Omental fat pad (tissue), 4 donors: ENCODE measurements around the gene AP1M1. TPM values are rescaled to one million over a fixed set of nuclear protein-coding genes. Genes with fewer than 3 reads are reported as not detected.

Source experiments
- ATAC-seq: fragments of 150-250 bp; one replicate; pipeline ENCODE4 v1.9.1; 2016; ENCODE audit warnings: mild to moderate bottlenecking, moderate library complexity; ENCODE audit not compliant: low FRiP score
- DNase-seq: peaks from one replicate; pipeline ENCODE4 v3.0.0-alpha.2; 2019; ENCODE audit warnings: low spot score
- CTCF ChIP-seq, 3 donors: fragments of 450-650 bp; IDR thresholded peaks; one replicate each; pipeline ENCODE4 v1.5.1; 2016 to 2017; ENCODE audit warnings: antibody characterized with exemption in 3 of 3, mild to moderate bottlenecking in 3 of 3, moderate library complexity in 2 of 3
- total RNA-seq, 4 donors: library from RNA; depleted of rRNA; stranded (reverse); fragments of >200 nt; gene quantifications; one replicate each; pipeline ENCODE4 v1.1.0, GENCODE V29; 2016

The AP1M1 gene
- total RNA-seq, 4 donors from 2014 or later, result 92.0 to 154 (median 111) TPM

- ATAC-seq, result no peak
- no peak for DNase-seq
- no peak for TF ChIP-seq CTCF (IDR thresholded peaks at IDR 0.05)
These were observed 27.8 kb downstream of the AP1M1 start for GRCh38 chr19:16225279-16226183.

- ATAC-seq (no peak), DNase-seq (no peak)
- no peak for TF ChIP-seq CTCF (IDR thresholded peaks at IDR 0.05)
These were observed 28.5 kb downstream of the AP1M1 start for GRCh38 chr19:16226184-16226591.

GRCh38 chr19:16226878-16227836, 29.4 kb downstream of the AP1M1 start:
- no peak for ATAC-seq
- no peak for DNase-seq
- no peak for TF ChIP-seq CTCF (IDR thresholded peaks at IDR 0.05)

- DNase-seq (no peak), ATAC-seq (no peak)
- TF ChIP-seq CTCF (IDR thresholded peaks at IDR 0.05), result no peak
These were observed 30.3 kb downstream of the AP1M1 start for GRCh38 chr19:16227837-16228636.

GRCh38 chr19:16228637-16229321, 31.1 kb downstream of the AP1M1 start:
- TF ChIP-seq CTCF (IDR thresholded peaks at IDR 0.05), result no peak
- DNase-seq (no peak), ATAC-seq (no peak)

- no peak for TF ChIP-seq CTCF (IDR thresholded peaks at IDR 0.05)
- ATAC-seq (no peak), DNase-seq (no peak)
These were observed 31.6 kb downstream of the AP1M1 start for GRCh38 chr19:16229322-16229641.
